ENCODE data around the gene NT5C1A.

DNA sequence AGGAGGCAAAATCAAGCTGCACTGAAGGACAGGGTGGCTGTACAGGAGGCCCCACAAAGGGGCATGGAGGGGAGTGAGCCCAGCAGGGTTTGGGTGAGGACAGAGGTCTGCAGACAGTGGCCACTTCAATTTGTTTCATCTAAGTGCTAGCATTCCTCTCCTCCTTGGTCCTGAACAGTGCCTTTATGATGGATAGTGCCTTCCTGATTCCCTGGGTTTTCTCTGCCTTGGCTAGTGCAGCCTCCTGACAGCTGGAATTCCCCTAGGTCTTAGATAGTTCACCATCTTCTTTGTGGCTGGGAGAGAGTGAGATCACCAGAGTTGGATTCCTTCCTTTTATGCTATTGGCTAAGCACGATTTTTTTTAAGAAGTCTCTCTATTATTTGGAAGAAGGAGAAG is 23.1 kb upstream of the NT5C1A start:
- TF ChIP-seq, protein P1, sequence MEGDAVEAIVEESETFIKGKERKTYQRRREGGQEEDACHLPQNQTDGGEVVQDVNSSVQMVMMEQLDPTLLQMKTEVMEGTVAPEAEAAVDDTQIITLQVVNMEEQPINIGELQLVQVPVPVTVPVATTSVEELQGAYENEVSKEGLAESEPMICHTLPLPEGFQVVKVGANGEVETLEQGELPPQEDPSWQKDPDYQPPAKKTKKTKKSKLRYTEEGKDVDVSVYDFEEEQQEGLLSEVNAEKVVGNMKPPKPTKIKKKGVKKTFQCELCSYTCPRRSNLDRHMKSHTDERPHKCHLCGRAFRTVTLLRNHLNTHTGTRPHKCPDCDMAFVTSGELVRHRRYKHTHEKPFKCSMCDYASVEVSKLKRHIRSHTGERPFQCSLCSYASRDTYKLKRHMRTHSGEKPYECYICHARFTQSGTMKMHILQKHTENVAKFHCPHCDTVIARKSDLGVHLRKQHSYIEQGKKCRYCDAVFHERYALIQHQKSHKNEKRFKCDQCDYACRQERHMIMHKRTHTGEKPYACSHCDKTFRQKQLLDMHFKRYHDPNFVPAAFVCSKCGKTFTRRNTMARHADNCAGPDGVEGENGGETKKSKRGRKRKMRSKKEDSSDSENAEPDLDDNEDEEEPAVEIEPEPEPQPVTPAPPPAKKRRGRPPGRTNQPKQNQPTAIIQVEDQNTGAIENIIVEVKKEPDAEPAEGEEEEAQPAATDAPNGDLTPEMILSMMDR (IDR thresholded peaks at IDR 0.05; ENCODE audit: low read depth, low read length), result no peak
- no peak for TF ChIP-seq EZH2phosphoT487 (IDR thresholded peaks at IDR 0.05; ENCODE audit: low read depth)
